B cell (primary cell): Measurements from ENCODE around the gene ERC1. TPM values are rescaled to one million over a fixed set of nuclear protein-coding genes. Genes with fewer than 3 reads are reported as not detected.

Experiments used
- ATAC-seq: fragments of 200-7000 bp; cut with Tn5 transposase; one replicate; pipeline ENCODE4 v1.10.0; 2021; ENCODE audit warnings: low read depth, mild to moderate bottlenecking, moderate number of reproducible peaks, moderate library complexity
- CTCF ChIA-PET: fragments of 350-600 bp; sonication (Branson Sonifier 250); formaldehyde crosslinking; loops from one replicate; lab custom pipeline; 2021; ENCODE audit warnings: antibody characterized with exemption, inconsistent platforms; lab: Charles Lee
- POLR2A ChIA-PET: fragments of 350-600 bp; sonication (Branson Sonifier 250); formaldehyde crosslinking; loops from one replicate; lab custom pipeline; 2021; ENCODE audit warnings: antibody characterized with exemption; lab: Charles Lee
- DNase-seq: peaks from one replicate; pipeline ENCODE4 v3.0.0; 2013
- H2AFZ ChIP-seq: 2 replicates; pipeline ENCODE4 v1.6.1; 2012; ENCODE audit warnings: mild to moderate bottlenecking, low read depth, low read length; ENCODE audit not compliant: insufficient read depth, poor library complexity, severe bottlenecking
- H3K27ac ChIP-seq, 2 donors: 1 replicate in 1 of 2; 2 replicates in 1 of 2; pipeline ENCODE4 v1.5.1; 2012 to 2013; ENCODE audit warnings: low read length in 2 of 2, mild to moderate bottlenecking in 2 of 2, moderate library complexity in 1 of 2
- H3K27me3 ChIP-seq, 4 experiments: fragments of 200-600 bp in 1 of 4; sonication (generic) in 1 of 4; replicated peaks in 1 of 4; 1 replicate in 2 of 4; 2 replicates in 2 of 4; pipeline versions ENCODE4 v1.6.1 to v1.7.0; 2013 to 2016; ENCODE audit warnings: low read length in 3 of 4, mild to moderate bottlenecking in 2 of 4, mixed read lengths in 1 of 4, moderate library complexity in 1 of 4; ENCODE audit not compliant: insufficient read depth in 4 of 4, control insufficient read depth in 3 of 4; ENCODE audit errors: control extremely low read depth in 1 of 4
- H3K36me3 ChIP-seq, 2 experiments: replicated peaks in 1 of 2; 1 replicate in 1 of 2; 2 replicates in 1 of 2; pipeline versions ENCODE4 v1.6.1 to v1.7.1; 2013; ENCODE audit warnings: low read length in 1 of 2; ENCODE audit not compliant: insufficient read depth in 2 of 2, control insufficient read depth in 1 of 2; ENCODE audit errors: control extremely low read depth in 1 of 2, extremely low read depth in 1 of 2
- H3K4me1 ChIP-seq, 2 donors: fragments of 200-600 bp in 1 of 2; sonication (generic) in 1 of 2; 1 replicate in 1 of 2; 2 replicates in 1 of 2; pipeline versions ENCODE4 v1.5.1 to v1.6.1; 2013 to 2017; ENCODE audit warnings: low read length in 2 of 2; ENCODE audit not compliant: control insufficient read depth in 2 of 2, insufficient read depth in 2 of 2
- H3K4me2 ChIP-seq: replicated peaks from 2 replicates; pipeline ENCODE3; 2012; ENCODE audit warnings: mild to moderate bottlenecking, low read depth, low read length; ENCODE audit not compliant: poor library complexity, severe bottlenecking
- H3K4me3 ChIP-seq, 5 experiments: fragments of 200-600 bp in 1 of 5; sonication (generic) in 1 of 5; 1 replicate in 3 of 5; 2 replicates in 2 of 5; pipeline versions ENCODE4 v1.5.1 to v1.7.0; 2011 to 2016; ENCODE audit warnings: low read length in 4 of 5, mild to moderate bottlenecking in 4 of 5, low read depth in 2 of 5, control low read depth in 1 of 5, moderate library complexity in 1 of 5; ENCODE audit not compliant: insufficient read depth in 1 of 5; ENCODE audit errors: control extremely low read depth in 1 of 5, extremely low read depth in 1 of 5
- H3K79me2 ChIP-seq: fragments of 200-600 bp; sonication (generic); one replicate; pipeline ENCODE4 v1.6.0; 2016; ENCODE audit warnings: low read length; ENCODE audit not compliant: control insufficient read depth, insufficient read depth
- H3K9ac ChIP-seq: fragments of 200-600 bp; sonication (generic); 2 replicates; pipeline ENCODE4 v1.6.1; 2017; ENCODE audit warnings: mild to moderate bottlenecking, low read length, moderate library complexity
- H3K9me3 ChIP-seq, 3 donors: one replicate each; pipeline versions ENCODE4 v1.6.1 to v1.7.1; 2013; ENCODE audit warnings: low read length in 2 of 3; ENCODE audit not compliant: control insufficient read depth in 2 of 3, insufficient read depth in 1 of 3; ENCODE audit errors: control extremely low read depth in 1 of 3
- H4K20me1 ChIP-seq: 2 replicates; pipeline ENCODE4 v1.6.0; 2012; ENCODE audit warnings: mild to moderate bottlenecking, low read length; ENCODE audit not compliant: insufficient read depth, control insufficient read depth, poor library complexity, severe bottlenecking
- H3K27ac Mint-ChIP-seq: one replicate; pipeline ENCODE4 v1.8.0; 2021; ENCODE audit warnings: mixed read lengths
- H3K27me3 Mint-ChIP-seq: one replicate; pipeline ENCODE4 v1.8.0; 2021; ENCODE audit warnings: mixed read lengths
- H3K4me1 Mint-ChIP-seq: one replicate; pipeline ENCODE4 v1.8.0; 2021; ENCODE audit warnings: mixed read lengths
- H3K4me3 Mint-ChIP-seq: one replicate; pipeline ENCODE4 v1.8.0; 2021; ENCODE audit warnings: mixed read lengths
- H3K9me3 Mint-ChIP-seq: one replicate; pipeline ENCODE4 v1.8.0; 2022; ENCODE audit warnings: mixed read lengths; ENCODE audit not compliant: insufficient read depth
- CTCF ChIP-seq: fragments of 200-600 bp; IDR thresholded peaks from one replicate; pipeline ENCODE4 v1.8.0; 2022; ENCODE audit warnings: antibody characterized with exemption, mild to moderate bottlenecking
- EZH2 ChIP-seq: IDR thresholded peaks from 2 replicates; pipeline ENCODE4 v1.6.1; 2012; ENCODE audit warnings: borderline replicate concordance, low read depth, mild to moderate bottlenecking, moderate library complexity, low read length; ENCODE audit not compliant: insufficient read depth, poor library complexity, severe bottlenecking
- WGBS: methylation state at CpG from one replicate; pipeline ENCODE4 v1.1.5; 2013; ENCODE audit warnings: missing lambda C conversion rate; ENCODE audit not compliant: insufficient coverage; 5-methylcytosine and 5-hydroxymethylcytosine counted together
- intact Hi-C: fragments of 100-400 bp; cut with micrococcal nuclease; formaldehyde crosslinking; loops from one replicate; pipeline ENCODE4 v1.10.0; 2022
- polyA plus RNA-seq: library from polyadenylated mRNA; depleted of rRNA; stranded (reverse); fragments of >200 nt; gene quantifications from 2 replicates; pipeline ENCODE4 v1.2.3, GENCODE V29; 2012
- total RNA-seq, 2 donors: library from RNA; stranded (reverse); fragments of 120-200 nt in 1 of 2; gene quantifications; 1 replicate in 1 of 2; 2 replicates in 1 of 2; pipeline versions ENCODE4 v1.2.3 to v1.2.4, GENCODE V29; 2013 to 2022

ERC1 gene
- total and polyA plus RNA-seq, 2 donors (not counting 1 experiment from before 2014, with no cell fraction given): 4.0 to 77.6 TPM

- H3K9me3 ChIP-seq: no peaks in the 10 kb centered on the region
- Mint-ChIP-seq H3K27me3 (no peaks in the 10 kb centered on the region), H3K27ac (no peak overlapping the region), H3K4me1 (no peaks in the 10 kb centered on the region), H3K9me3 (no peaks in the 10 kb centered on the region), H3K4me3 (no peak overlapping the region)
- no peaks in the 10 kb centered on the region for H3K4me1 ChIP-seq
- intact Hi-C loops: no loop called here
- H3K9ac ChIP-seq: no peak overlapping the region
- no peak overlapping the region for H3K27ac ChIP-seq
- CTCF ChIA-PET: no interaction called here
- H3K27me3 ChIP-seq: no peaks in the 10 kb centered on the region
- no peak for ATAC-seq
- POLR2A ChIA-PET: no interaction called here
- H3K4me3 ChIP-seq: no peak overlapping the region
- WGBS: no CpG with 5 or more reads among the region's 8 CpGs
- H4K20me1 ChIP-seq: no peaks in the 10 kb centered on the region
- H3K79me2 ChIP-seq: no peaks in the 10 kb centered on the region
- DNase-seq: no peak
- no peak overlapping the region for H2AFZ ChIP-seq
- no peaks in the 10 kb centered on the region for H3K36me3 ChIP-seq
- no peak for TF ChIP-seq CTCF
- no peak for TF ChIP-seq EZH2
- H3K4me2 ChIP-seq: no peak overlapping the region
These were observed 9.7 kb upstream of the ERC1 start for GRCh38 chr12:981176-981828.

- H3K4me2 ChIP-seq: no peak overlapping the region
- Mint-ChIP-seq H3K4me3 (no peak overlapping the region), H3K27ac (no peak overlapping the region), H3K4me1 (no peaks in the 10 kb centered on the region), H3K9me3 (no peaks in the 10 kb centered on the region), H3K27me3 (no peaks in the 10 kb centered on the region)
- H3K4me1 ChIP-seq: no peaks in the 10 kb centered on the region
- no peak overlapping the region for H3K4me3 ChIP-seq
- ChIA-PET CTCF (interaction anchor here (0.8 kb wide), 1 partner anchor 30 kb away, joined by 3 read pairs; no protein-coding TSS in a partner anchor), POLR2A (no interaction called here)
- no peaks in the 10 kb centered on the region for H3K79me2 ChIP-seq
- no peaks in the 10 kb centered on the region for H4K20me1 ChIP-seq
- no peak for TF ChIP-seq CTCF
- no peak for TF ChIP-seq EZH2
- WGBS: 100% methylated on average over 1 of the region's 3 CpGs
- intact Hi-C loops: no loop called here
- H3K27ac ChIP-seq: no peak overlapping the region
- DNase-seq (no peak), ATAC-seq (no peak)
- no peaks in the 10 kb centered on the region for H3K27me3 ChIP-seq
- H2AFZ ChIP-seq: no peak overlapping the region
- H3K9me3 ChIP-seq: no peaks in the 10 kb centered on the region
- H3K36me3 ChIP-seq: no peaks in the 10 kb centered on the region
- no peak overlapping the region for H3K9ac ChIP-seq
These were observed 9.1 kb upstream of the ERC1 start for GRCh38 chr12:981961-982360.
